CD14-positive monocyte (primary cell): Measurements from ENCODE around the gene FXYD3. TPM values are rescaled to one million over a fixed set of nuclear protein-coding genes. Genes with fewer than 3 reads are reported as not detected.

ENCODE experiments used
- DNase-seq, 3 donors: peaks; one replicate each; pipeline ENCODE4 v3.0.0-alpha.2; 2011 to 2022
- H2AFZ ChIP-seq: 2 replicates; pipeline ENCODE4 v1.6.0; 2012; ENCODE audit warnings: mild to moderate bottlenecking, low read depth, low read length, inconsistent platforms; ENCODE audit not compliant: insufficient read depth, poor library complexity, severe bottlenecking
- H3K27ac ChIP-seq, 2 donors: 1 replicate in 1 of 2; 2 replicates in 1 of 2; pipeline ENCODE4 v1.5.1; 2012 to 2013; ENCODE audit warnings: low read length in 2 of 2, control low read depth in 1 of 2, inconsistent platforms in 1 of 2, low read depth in 1 of 2, mild to moderate bottlenecking in 1 of 2
- H3K27me3 ChIP-seq, 2 donors: one replicate each; pipeline versions ENCODE4 v1.6.0 to v1.6.1; 2011 to 2013; ENCODE audit warnings: low read length in 2 of 2; ENCODE audit not compliant: control insufficient read depth in 2 of 2, insufficient read depth in 2 of 2
- H3K36me3 ChIP-seq, 2 donors: replicated peaks in 1 of 2; 1 replicate in 1 of 2; 2 replicates in 1 of 2; pipeline versions ENCODE4 v1.5.1 to v1.6.1; 2012 to 2013; ENCODE audit warnings: low read length in 2 of 2, control low read depth in 1 of 2, inconsistent platforms in 1 of 2, mild to moderate bottlenecking in 1 of 2; ENCODE audit not compliant: insufficient read depth in 2 of 2, control insufficient read depth in 1 of 2
- H3K4me1 ChIP-seq, 2 donors: 1 replicate in 1 of 2; 2 replicates in 1 of 2; pipeline versions ENCODE4 v1.5.1 to v1.6.1; 2012 to 2013; ENCODE audit warnings: low read length in 2 of 2, control low read depth in 1 of 2, inconsistent platforms in 1 of 2, mild to moderate bottlenecking in 1 of 2, moderate library complexity in 1 of 2; ENCODE audit not compliant: insufficient read depth in 2 of 2, control insufficient read depth in 1 of 2
- H3K4me2 ChIP-seq: replicated peaks from 2 replicates; pipeline ENCODE3; 2012; ENCODE audit warnings: low read length, moderate library complexity, mild to moderate bottlenecking; ENCODE audit not compliant: poor library complexity, severe bottlenecking; ENCODE audit errors: extremely low read depth
- H3K4me3 ChIP-seq, 3 experiments: fragments of 200-600 bp in 1 of 3; sonication (generic) in 1 of 3; replicated peaks in 1 of 3; 1 replicate in 2 of 3; 2 replicates in 1 of 3; pipeline ENCODE4 v1.5.1; 2011 to 2013; ENCODE audit warnings: low read length in 3 of 3, mild to moderate bottlenecking in 3 of 3, control low read depth in 2 of 3, low read depth in 2 of 3, inconsistent platforms in 1 of 3, moderate library complexity in 1 of 3
- H3K79me2 ChIP-seq: 2 replicates; pipeline ENCODE4 v1.6.0; 2012; ENCODE audit warnings: mild to moderate bottlenecking, control low read depth, inconsistent platforms, low read length, moderate library complexity; ENCODE audit not compliant: insufficient read depth
- H3K9ac ChIP-seq: 2 replicates; pipeline ENCODE4 v1.6.0; 2017; ENCODE audit warnings: low read length, mild to moderate bottlenecking; ENCODE audit not compliant: insufficient read depth, poor library complexity, severe bottlenecking
- H3K9me3 ChIP-seq, 2 donors: replicated peaks in 1 of 2; 1 replicate in 1 of 2; 2 replicates in 1 of 2; pipeline versions ENCODE4 v1.5.1 to v1.6.1; 2012 to 2013; ENCODE audit warnings: low read length in 2 of 2, control low read depth in 1 of 2; ENCODE audit not compliant: control insufficient read depth in 1 of 2, insufficient read depth in 1 of 2
- H4K20me1 ChIP-seq: 2 replicates; pipeline ENCODE4 v1.6.0; 2012; ENCODE audit warnings: mild to moderate bottlenecking, low read length, control low read depth, moderate library complexity; ENCODE audit not compliant: insufficient read depth
- H3K27ac Mint-ChIP-seq, 7 donors: one replicate each; pipeline ENCODE4 v1.8.0; 2020; ENCODE audit warnings: mild to moderate bottlenecking in 7 of 7, mixed read lengths in 7 of 7, moderate library complexity in 6 of 7, inconsistent platforms in 2 of 7
- H3K27me3 Mint-ChIP-seq, 3 donors: one replicate each; pipeline ENCODE4 v1.8.0; 2021 to 2022; ENCODE audit warnings: low read depth in 3 of 3, mild to moderate bottlenecking in 3 of 3, mixed read lengths in 3 of 3, moderate library complexity in 3 of 3, inconsistent platforms in 1 of 3
- H3K36me3 Mint-ChIP-seq, 2 donors: one replicate each; pipeline ENCODE4 v1.8.0; 2020; ENCODE audit warnings: mixed read lengths in 2 of 2, inconsistent platforms in 1 of 2, mild to moderate bottlenecking in 1 of 2
- H3K4me1 Mint-ChIP-seq: one replicate; pipeline ENCODE4 v1.8.0; 2020; ENCODE audit warnings: mild to moderate bottlenecking, mixed read lengths
- H3K4me3 Mint-ChIP-seq, 2 donors: one replicate each; pipeline ENCODE4 v1.8.0; 2020; ENCODE audit warnings: mild to moderate bottlenecking in 2 of 2, mixed read lengths in 2 of 2, moderate library complexity in 1 of 2
- H3K9me3 Mint-ChIP-seq, 7 donors: one replicate each; pipeline ENCODE4 v1.8.0; 2020 to 2022; ENCODE audit warnings: mixed read lengths in 7 of 7, mild to moderate bottlenecking in 6 of 7, moderate library complexity in 6 of 7, inconsistent platforms in 2 of 7
- CTCF ChIP-seq: fragments of 200-600 bp; IDR thresholded peaks from one replicate; pipeline ENCODE4 v1.8.0; 2022; ENCODE audit warnings: antibody characterized with exemption, mild to moderate bottlenecking
- WGBS: methylation state at CpG from one replicate; pipeline ENCODE4 v1.1.5; 2013; ENCODE audit warnings: missing lambda C conversion rate; ENCODE audit not compliant: insufficient coverage; 5-methylcytosine and 5-hydroxymethylcytosine counted together
- intact Hi-C, 2 donors: fragments of 100-400 bp; cut with micrococcal nuclease; formaldehyde crosslinking; loops; one replicate each; pipeline versions ENCODE4 v1.15.0 to v1.15.1; 2023
- polyA plus RNA-seq, 3 donors: library from polyadenylated mRNA; depleted of rRNA in 1 of 3; unstranded in 2 of 3; stranded (reverse) in 1 of 3; fragments of 300-500 nt in 2 of 3; fragments of >200 nt in 1 of 3; fragmentation: Illumina TruSeq in 2 of 3; gene quantifications; 1 replicate in 2 of 3; 2 replicates in 1 of 3; pipeline ENCODE4 v1.2.3, GENCODE V29; 2012 to 2021

FXYD3 gene
- polyA plus RNA-seq, 3 donors: not detected

GRCh38 chr19:35140962-35141836 is 25.6 kb downstream of the FXYD3 start:
- peak overlapping the region in 1 of 3 experiments; percentile 64 for H3K4me3 ChIP-seq
- H3K79me2 ChIP-seq: no peaks in the 10 kb centered on the region
- peak; percentile 82 to 87 (median 83) for DNase-seq
- H3K4me1 ChIP-seq: peaks cover 42 to 44% of the 10 kb centered on the region in 2 donors
- Mint-ChIP-seq H3K36me3 (no peaks in the 10 kb centered on the region), H3K9me3 (peaks cover 0 to 13% (median 0%) of the 10 kb centered on the region in 7 donors), H3K4me3 (peak overlapping the region; percentile 71 to 76), H3K27me3 (peaks cover 31 to 46% (median 32%) of the 10 kb centered on the region in 3 donors), H3K27ac (peak overlapping the region in 6 of 7 donors; percentile 62 to 91 (median 78)), H3K4me1 (peaks cover 45% of the 10 kb centered on the region)
- intact Hi-C loops: loop anchor here in 1 of 2 donors (5.0 kb wide), 1 partner anchor 126 kb away; the partner anchor contains the start of gene USF2
- peaks cover 0 to 8% of the 10 kb centered on the region in 2 donors for H3K9me3 ChIP-seq
- H2AFZ ChIP-seq: peak overlapping the region; percentile 37
- peak; percentile 30 for TF ChIP-seq CTCF
- no peaks in the 10 kb centered on the region for H3K36me3 ChIP-seq
- H3K27ac ChIP-seq: no peak overlapping the region
- peaks cover 23 to 37% of the 10 kb centered on the region in 2 donors for H3K27me3 ChIP-seq
- H3K4me2 ChIP-seq: peak overlapping the region; percentile 73
- no peaks in the 10 kb centered on the region for H4K20me1 ChIP-seq
- no peak overlapping the region for H3K9ac ChIP-seq
- WGBS: 1% methylated on average over 30 of the region's 48 CpGs

- intact Hi-C loops: loop anchor here in 1 of 2 donors (5.0 kb wide), 1 partner anchor 125 kb away; the partner anchor contains the start of gene USF2
- peak overlapping the region in 1 of 3 experiments; percentile 64 for H3K4me3 ChIP-seq
- H3K36me3 ChIP-seq: no peaks in the 10 kb centered on the region
- TF ChIP-seq CTCF: no peak
- peak overlapping the region; percentile 37 for H2AFZ ChIP-seq
- H3K27ac ChIP-seq: no peak overlapping the region
- H3K4me2 ChIP-seq: peak overlapping the region; percentile 73
- Mint-ChIP-seq H3K27me3 (peaks cover 31 to 43% (median 31%) of the 10 kb centered on the region in 3 donors), H3K27ac (peak overlapping the region in 4 of 7 donors; percentile 62 to 91 (median 74)), H3K4me1 (peaks cover 53% of the 10 kb centered on the region), H3K36me3 (no peaks in the 10 kb centered on the region), H3K9me3 (peaks cover 0 to 13% (median 0%) of the 10 kb centered on the region in 7 donors), H3K4me3 (peak overlapping the region; percentile 71 to 76)
- H3K27me3 ChIP-seq: peaks cover 23 to 37% of the 10 kb centered on the region in 2 donors
- no peaks in the 10 kb centered on the region for H4K20me1 ChIP-seq
- peaks cover 48 to 52% of the 10 kb centered on the region in 2 donors for H3K4me1 ChIP-seq
- H3K9ac ChIP-seq: no peak overlapping the region
- H3K9me3 ChIP-seq: peaks cover 0 to 8% of the 10 kb centered on the region in 2 donors
- H3K79me2 ChIP-seq: no peaks in the 10 kb centered on the region
- DNase-seq: peak in 2 of 3 donors; percentile 45 to 53
- 11% methylated on average over 10 of the region's 21 CpGs for WGBS
Observed at GRCh38 chr19:35141837-35142605, 26.4 kb downstream of the FXYD3 start.
